ENCODE measurements around the gene TPCN1.

TPCN1 gene

DNA sequence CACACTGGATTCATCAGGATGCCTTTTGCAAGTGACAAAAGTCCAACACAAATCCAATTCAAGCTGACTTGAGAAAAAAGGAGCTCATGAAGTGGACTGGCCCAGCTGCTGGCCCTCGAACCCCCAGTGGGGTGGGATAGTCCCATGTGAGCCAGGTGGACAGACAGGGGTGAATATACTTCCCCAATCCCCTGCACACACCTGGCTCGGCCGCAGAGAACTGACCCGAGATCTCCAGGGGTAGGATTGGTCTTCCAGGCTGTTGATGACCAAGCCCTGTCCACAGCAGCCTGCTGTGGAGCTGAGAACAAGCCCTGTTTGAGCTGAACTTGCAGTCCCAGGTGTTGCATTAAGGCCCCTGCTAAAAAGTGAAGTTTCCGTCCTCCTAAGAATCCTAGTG is 56.2 kb downstream of the TPCN1 start:
- no peaks in the 10 kb centered on the region for H3K9me3 ChIP-seq (ENCODE audit: severe bottlenecking)
- TF ChIP-seq, protein P1, sequence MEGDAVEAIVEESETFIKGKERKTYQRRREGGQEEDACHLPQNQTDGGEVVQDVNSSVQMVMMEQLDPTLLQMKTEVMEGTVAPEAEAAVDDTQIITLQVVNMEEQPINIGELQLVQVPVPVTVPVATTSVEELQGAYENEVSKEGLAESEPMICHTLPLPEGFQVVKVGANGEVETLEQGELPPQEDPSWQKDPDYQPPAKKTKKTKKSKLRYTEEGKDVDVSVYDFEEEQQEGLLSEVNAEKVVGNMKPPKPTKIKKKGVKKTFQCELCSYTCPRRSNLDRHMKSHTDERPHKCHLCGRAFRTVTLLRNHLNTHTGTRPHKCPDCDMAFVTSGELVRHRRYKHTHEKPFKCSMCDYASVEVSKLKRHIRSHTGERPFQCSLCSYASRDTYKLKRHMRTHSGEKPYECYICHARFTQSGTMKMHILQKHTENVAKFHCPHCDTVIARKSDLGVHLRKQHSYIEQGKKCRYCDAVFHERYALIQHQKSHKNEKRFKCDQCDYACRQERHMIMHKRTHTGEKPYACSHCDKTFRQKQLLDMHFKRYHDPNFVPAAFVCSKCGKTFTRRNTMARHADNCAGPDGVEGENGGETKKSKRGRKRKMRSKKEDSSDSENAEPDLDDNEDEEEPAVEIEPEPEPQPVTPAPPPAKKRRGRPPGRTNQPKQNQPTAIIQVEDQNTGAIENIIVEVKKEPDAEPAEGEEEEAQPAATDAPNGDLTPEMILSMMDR (IDR thresholded peaks at IDR 0.05; ENCODE audit: low read depth, low read length) = no peak
- DNase-seq = no peak
- no peaks in the 10 kb centered on the region for H3K36me3 ChIP-seq
- H3K27ac ChIP-seq = no peak overlapping the region
- H3K27me3 ChIP-seq (ENCODE audit: insufficient read depth, low read depth, severe bottlenecking) = no peaks in the 10 kb centered on the region
- H3K4me3 ChIP-seq (ENCODE audit: low read depth, low read length) = no peak overlapping the region

DNA sequence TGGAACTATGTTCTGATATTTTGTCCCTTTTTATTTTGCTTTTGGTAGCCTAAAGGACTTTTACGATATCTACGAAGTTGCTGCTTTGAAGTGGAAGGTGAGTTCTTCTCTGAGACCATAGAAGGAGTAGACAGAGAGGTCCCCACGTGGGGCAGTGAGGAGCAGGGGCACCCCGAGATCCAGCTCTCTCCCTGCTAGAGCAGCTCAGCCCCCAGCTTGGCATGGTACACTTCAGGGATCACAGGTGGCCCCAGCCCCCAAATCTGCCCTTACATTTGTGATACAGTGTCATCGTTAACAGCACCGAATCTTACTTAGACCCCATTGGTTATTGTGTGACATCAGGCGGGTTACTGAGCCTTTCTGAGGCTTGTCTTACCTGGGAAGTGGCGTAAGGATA is 56.9 kb downstream of the TPCN1 start:
- H3K27ac ChIP-seq = no peak overlapping the region
- DNase-seq = no peak
- TF ChIP-seq, protein P1 (IDR thresholded peaks at IDR 0.05; ENCODE audit: low read depth, low read length) = no peak
- H3K27me3 ChIP-seq (ENCODE audit: insufficient read depth, low read depth, severe bottlenecking) = no peaks in the 10 kb centered on the region
- no peaks in the 10 kb centered on the region for H3K36me3 ChIP-seq
- no peaks in the 10 kb centered on the region for H3K9me3 ChIP-seq (ENCODE audit: severe bottlenecking)
- no peak overlapping the region for H3K4me3 ChIP-seq (ENCODE audit: low read depth, low read length)

DNA sequence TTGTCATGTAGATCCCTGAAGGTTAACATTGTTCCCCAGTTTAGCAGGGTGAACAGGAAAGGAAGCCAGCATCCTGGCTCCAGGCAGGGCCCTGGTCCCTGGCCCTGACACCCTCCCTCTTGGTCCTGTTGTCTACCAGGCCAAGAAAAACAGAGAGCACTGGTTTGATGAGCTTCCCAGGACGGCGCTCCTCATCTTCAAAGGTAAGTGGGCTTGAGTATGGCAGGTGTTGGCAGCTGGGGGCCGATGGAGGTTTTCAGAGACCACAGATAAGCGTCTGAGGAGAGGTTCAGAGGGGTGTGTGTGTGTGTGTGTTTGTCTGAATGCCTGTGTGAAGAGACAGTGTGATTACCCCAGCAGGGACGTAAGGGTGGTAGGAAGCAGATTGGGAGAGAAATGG is 57.4 kb downstream of the TPCN1 start:
- Histone ChIP-seq H3K9me3 (ENCODE audit: severe bottlenecking) (no peaks in the 10 kb centered on the region), H3K27ac (no peak overlapping the region), H3K36me3 (no peaks in the 10 kb centered on the region), H3K4me3 (ENCODE audit: low read depth, low read length) (no peak overlapping the region), H3K27me3 (ENCODE audit: insufficient read depth, low read depth, severe bottlenecking) (no peaks in the 10 kb centered on the region)
- TF ChIP-seq, protein P1 (IDR thresholded peaks at IDR 0.05; ENCODE audit: low read depth, low read length) = no peak
- no peak for DNase-seq

DNA sequence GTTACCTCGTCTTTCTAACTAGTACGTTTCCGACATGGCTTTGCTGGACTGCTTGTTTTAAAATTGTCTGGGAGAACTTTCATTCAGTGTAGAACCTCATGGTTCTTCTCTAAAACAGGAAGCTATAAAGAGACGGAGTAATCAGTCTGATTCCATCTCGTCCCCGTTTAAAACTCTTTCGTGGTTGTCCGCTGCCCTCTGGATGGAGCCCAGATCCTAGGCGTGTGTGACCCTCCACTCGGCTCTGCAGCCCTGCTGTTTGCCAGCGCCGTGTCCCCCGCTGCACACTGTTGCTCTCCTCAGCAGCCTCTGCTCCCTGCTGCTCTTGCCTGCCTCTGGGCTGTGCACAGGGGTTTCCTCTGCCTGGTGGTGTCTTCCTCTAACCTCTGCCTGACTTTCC is 63.5 kb downstream of the TPCN1 start:
- Histone ChIP-seq H3K36me3 (no peaks in the 10 kb centered on the region; the same call in 1 of the 2 replicates), H3K9me3 (ENCODE audit: severe bottlenecking) (no peaks in the 10 kb centered on the region)
- TF ChIP-seq, protein P1 (IDR thresholded peaks at IDR 0.05; ENCODE audit: low read depth, low read length) = no peak

DNA sequence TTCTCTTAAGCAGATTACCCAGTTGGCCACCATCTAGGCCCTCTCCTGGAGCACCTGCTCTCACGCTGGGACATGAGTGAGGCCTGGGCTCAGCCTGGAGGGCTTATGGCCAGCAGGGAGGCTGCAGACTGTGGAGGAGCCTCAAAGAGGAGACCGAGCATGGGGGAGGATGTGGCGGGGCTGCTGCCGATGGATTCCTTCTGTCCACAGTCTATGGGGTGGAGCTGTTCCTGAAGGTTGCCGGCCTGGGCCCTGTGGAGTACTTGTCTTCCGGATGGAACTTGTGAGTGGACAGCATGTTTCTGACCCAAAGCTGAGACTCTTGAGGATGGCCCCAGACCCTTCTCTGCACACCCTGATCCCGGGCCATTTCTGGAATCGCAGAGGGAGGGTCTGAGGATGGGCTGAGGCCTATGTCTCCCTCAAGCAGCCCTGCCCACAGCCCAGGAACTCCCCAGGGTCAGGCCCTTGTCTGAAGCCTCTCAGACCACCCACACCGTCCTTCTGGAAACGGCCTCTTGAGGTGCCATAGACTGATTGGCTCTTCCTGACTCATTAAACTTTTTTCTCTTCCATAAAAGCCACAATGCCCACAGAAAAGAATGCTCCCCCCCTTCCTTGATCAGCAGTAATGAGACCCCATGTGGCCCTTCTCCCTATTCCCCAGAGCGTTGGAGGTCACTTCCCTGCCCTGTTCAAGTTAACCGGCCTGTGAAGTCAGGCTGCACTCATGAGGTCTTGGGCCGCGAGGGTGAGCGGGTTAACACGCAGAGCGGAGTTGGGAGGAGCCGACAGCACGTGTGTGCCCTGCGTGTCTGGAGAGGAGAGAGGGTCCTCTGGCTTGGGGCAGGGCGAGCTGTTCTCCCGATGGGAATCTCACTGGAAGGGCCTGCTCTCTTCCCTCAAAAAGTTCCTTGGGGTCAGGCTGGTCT is 64.7 kb downstream of the TPCN1 start:
- H3K4me3 ChIP-seq (ENCODE audit: low read depth, low read length) = no peak overlapping the region
- TF ChIP-seq, protein P1 (IDR thresholded peaks at IDR 0.05; ENCODE audit: low read depth, low read length) = no peak
- no peak for DNase-seq
- no peak overlapping the region for H3K27ac ChIP-seq
- no peaks in the 10 kb centered on the region; the same call in 1 of the 2 replicates for H3K36me3 ChIP-seq
- H3K27me3 ChIP-seq (ENCODE audit: insufficient read depth, low read depth, severe bottlenecking) = no peaks in the 10 kb centered on the region
- H3K9me3 ChIP-seq (ENCODE audit: severe bottlenecking) = no peaks in the 10 kb centered on the region

More for the DNA sequence above, 63.5 kb downstream of the TPCN1 start:
- no peak for DNase-seq
- Histone ChIP-seq H3K27ac (no peak overlapping the region), H3K4me3 (ENCODE audit: low read depth, low read length) (no peak overlapping the region), H3K27me3 (ENCODE audit: insufficient read depth, low read depth, severe bottlenecking) (no peaks in the 10 kb centered on the region)

All from WERI-Rb-1 (cell line).